ENCODE results near the gene CES4A.

- TF ChIP-seq CTCF (conservative IDR thresholded peaks at IDR 0.05) (no peak), EZH2 (IDR thresholded peaks at IDR 0.05; ENCODE audit: low read depth) (no peak)
These were observed 41.8 kb upstream of the CES4A start for GRCh38 chr16:66946541-66946940.
